SK-N-SH (cell line): ENCODE measurements around the gene TP73.

ENCODE experiments used
- YY1 ChIP-seq: IDR thresholded peaks from 2 replicates; pipeline ENCODE4 v1.4.0; 2012; ENCODE audit warnings: low read depth, mild to moderate bottlenecking
- TF ChIP-seq, protein P1 (sequence below): IDR thresholded peaks from 2 replicates; pipeline ENCODE4 v1.4.0; 2012; ENCODE audit warnings: low read depth, borderline replicate concordance

DNA sequence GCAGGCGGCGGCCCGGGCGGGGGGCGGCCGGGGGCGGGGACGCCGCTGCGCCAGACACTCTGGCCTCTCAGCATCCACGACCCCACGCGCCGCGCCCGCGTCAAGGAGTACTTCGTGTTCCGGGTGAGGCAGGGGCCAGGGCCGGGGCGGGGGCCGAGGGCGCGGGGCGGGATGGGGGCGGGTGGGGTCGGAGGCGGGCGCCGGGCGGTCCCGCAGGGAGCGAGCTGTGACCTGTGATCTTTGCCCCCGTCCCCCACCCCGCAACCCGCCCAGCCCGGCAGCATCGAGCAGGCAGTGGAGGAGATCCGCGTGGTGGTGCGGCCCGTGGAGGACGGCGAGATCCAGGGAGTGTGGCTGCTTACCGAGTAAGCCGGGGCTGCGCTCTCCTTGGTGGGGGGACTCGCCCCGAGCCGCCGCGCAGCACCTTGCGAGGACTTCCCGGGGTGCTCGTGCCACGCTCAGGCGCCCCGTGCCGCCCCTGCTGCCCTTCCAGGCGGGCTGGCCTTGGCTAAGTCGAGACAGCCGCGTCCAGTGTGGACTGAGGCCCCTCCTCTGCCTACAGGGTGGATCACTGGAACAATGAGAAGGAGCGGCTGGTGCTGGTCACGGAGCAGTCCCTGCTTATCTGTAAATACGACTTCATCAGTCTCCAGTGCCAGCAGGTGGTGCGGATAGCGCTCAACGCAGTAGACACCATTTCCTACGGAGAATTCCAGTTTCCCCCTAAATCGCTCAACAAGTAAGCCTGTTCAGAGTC lies 27.0 kb upstream of the TP73 start:
- TF ChIP-seq, protein P1, sequence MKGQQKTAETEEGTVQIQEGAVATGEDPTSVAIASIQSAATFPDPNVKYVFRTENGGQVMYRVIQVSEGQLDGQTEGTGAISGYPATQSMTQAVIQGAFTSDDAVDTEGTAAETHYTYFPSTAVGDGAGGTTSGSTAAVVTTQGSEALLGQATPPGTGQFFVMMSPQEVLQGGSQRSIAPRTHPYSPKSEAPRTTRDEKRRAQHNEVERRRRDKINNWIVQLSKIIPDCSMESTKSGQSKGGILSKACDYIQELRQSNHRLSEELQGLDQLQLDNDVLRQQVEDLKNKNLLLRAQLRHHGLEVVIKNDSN = no peak
- TF ChIP-seq YY1 = no peak
